Measurements from ENCODE around the gene ATG10. TPM values are rescaled to one million over a fixed set of nuclear protein-coding genes. Genes with fewer than 3 reads are reported as not detected.
A peak's percentile ranks its signal among the peaks of the same experiment; 100 is the strongest.
"Not testable (repeated sequence)": the region's sequence is repeated elsewhere in the genome, so short reads cannot be mapped to it uniquely, and the experiment has no call there.

Gene ATG10
- total RNA-seq, 1 experiment from 2014 or later: 15.1 TPM

DNA sequence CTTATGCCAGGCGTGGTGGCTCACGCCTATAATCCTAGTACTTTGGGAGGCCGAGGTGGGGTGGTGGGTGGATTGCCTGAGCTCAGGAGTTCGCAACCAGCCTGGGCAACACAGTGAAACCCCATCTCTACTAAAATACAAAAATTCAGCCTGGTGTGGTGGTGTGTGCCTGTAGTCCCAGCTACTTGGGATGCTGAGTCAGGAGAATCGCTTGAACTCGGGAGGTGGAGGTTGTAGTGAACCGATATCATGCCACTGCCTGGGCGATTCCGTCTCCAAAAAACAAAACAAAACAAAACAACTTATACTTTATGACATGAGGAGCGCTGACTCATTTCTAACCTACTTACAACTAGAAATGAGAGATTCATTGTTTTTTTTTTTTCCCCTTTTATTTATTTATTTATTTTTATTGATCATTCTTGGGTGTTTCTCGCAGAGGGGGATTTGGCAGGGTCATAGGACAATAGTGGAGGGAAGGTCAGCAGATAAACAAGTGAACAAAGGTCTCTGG is 10.4 kb downstream of the ATG10 start:
- not testable (repeated sequence) for DNase-seq (ENCODE audit: low spot score)

GRCh38 chr5:81983148-81983547 is 11.3 kb downstream of the ATG10 start:
- DNase-seq (ENCODE audit: low spot score): not testable (repeated sequence)

GRCh38 chr5:81983563-81983962 is 11.7 kb downstream of the ATG10 start:
- not testable (repeated sequence) for DNase-seq (ENCODE audit: low spot score)

DNA sequence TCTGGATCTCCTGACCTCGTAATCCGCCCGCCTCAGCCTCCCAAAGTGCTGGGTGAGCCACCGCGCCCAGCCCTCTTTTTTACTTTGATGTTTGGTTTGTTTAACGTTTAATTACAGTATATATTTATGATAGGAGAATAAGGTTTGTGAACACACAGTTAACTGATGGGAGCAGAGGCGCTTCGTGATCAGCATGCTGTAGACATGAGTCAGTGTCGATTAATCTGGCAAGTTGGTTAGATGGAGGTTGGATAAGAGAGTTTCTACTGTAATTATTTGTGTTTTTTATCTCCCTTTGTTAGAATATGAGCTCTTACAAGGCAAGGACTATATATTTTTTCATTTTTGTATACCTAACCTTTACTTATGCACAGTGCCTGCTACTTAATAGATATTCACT is 14.3 kb downstream of the ATG10 start:
- peak; percentile 12 for DNase-seq (ENCODE audit: low spot score)

GRCh38 chr5:81989204-81989603 is 17.4 kb downstream of the ATG10 start:
- no peak for DNase-seq (ENCODE audit: low spot score)

DNA sequence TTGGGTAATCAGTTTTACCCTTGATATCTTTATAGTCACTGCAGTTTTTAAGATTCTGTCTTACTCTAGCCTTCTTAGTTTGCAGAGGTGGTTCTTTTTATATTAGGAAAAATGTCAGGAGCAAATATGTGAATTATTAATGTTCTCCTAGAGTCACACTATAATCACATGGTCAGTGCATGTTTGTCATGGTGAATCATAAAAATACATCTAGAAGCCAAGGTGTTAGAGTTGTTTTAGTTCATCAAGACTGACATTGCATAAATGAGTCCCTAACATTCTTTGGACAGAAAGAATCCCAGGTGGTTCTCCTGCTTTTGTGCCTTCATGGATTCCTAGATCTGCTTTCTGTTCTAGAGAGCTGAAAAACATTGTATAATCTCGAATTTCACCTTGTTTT is 22.9 kb downstream of the ATG10 start:
- DNase-seq (ENCODE audit: low spot score): no peak

GRCh38 chr5:81995407-81995806 is 23.6 kb downstream of the ATG10 start:
- DNase-seq (ENCODE audit: low spot score): no peak

GRCh38 chr5:82004511-82004910 is 32.7 kb downstream of the ATG10 start:
- DNase-seq (ENCODE audit: low spot score): no peak

DNA sequence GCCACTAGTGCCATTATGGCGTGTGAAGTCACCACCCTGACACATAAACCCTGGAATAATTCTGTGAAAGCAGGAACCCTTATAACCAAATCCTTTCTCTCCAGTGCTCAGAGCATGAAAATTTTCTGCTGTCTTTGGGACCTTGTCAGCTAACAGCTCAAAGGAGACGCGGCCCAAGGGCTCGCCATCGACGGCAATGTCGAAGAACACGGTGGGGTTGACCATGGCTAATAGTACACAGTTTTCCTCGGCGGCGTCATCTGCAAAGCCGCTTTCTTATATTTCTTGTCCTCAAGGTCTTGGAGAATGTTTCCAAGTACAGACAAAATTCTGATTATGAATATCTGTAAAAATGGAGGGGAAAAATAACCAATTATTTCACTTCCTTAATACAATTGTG is 38.0 kb downstream of the ATG10 start:
- not testable (repeated sequence) for DNase-seq (ENCODE audit: low spot score)

- DNase-seq (ENCODE audit: low spot score): no peak
These were observed 38.9 kb downstream of the ATG10 start for GRCh38 chr5:82010696-82011095.

DNA sequence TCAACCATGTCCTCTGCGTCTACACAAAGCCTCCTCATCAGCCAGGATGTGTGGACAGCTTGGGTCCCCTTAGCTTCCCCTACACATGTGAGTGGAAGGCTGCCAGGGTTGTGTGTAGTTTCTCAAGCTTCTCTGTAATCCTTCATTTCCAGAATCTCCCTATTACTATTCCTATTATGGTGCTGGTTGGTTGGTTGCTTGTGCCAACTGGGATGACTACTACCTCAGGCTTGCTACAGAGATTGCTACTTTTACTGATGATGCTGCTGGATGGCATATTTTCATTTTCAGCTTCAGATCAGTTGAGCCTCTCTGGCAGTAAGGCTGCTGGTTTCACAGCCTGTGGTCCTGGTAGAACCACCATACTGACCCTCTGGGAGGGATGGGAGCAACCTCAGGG is 39.9 kb downstream of the ATG10 start:
- DNase-seq (ENCODE audit: low spot score): no peak

DNA sequence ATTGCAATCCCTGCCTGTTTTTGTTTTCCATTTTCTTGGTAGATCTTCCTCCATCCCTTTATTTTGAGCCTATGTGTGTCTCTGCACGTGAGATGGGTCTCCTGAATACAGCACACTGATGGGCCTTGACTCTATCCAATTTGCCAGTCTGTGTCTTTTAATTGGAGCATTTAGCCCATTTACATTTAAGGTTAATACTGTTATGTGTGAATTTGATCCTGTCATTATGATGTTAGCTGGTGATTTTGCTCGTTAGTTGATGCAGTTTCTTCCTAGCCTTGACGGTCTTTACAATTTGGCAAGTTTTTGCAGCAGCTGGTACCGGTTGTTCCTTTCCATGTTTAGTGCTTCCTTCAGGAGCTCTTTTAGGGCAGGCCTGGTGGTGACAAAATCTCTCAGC is 42.8 kb downstream of the ATG10 start:
- not testable (repeated sequence) for DNase-seq (ENCODE audit: low spot score)

- peak; percentile 84 for DNase-seq (ENCODE audit: low spot score)
These were observed 46.6 kb downstream of the ATG10 start for GRCh38 chr5:82018462-82018861.

GRCh38 chr5:82019342-82020138 is 47.7 kb downstream of the ATG10 start:
- no peak for DNase-seq (ENCODE audit: low spot score)

DNA sequence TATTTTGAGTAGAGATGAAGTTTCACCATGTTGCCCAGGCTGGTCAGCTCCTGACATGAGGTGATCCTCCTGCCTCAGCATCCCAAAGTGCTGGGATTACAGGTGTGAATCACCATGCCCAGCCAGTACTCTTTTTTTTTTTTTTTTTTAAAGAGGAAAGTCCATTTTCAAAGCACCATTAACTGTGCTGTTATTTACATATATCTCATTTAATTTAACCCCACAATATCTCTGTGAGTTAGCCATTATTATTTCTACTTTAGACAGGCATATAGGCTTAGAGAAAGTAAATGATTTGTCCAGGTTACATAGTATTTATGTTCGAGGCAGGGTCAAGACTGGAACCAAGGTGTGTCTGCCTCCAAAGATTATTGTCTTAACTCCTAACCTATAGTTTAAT is 50.7 kb downstream of the ATG10 start:
- no peak for DNase-seq (ENCODE audit: low spot score)

DNA sequence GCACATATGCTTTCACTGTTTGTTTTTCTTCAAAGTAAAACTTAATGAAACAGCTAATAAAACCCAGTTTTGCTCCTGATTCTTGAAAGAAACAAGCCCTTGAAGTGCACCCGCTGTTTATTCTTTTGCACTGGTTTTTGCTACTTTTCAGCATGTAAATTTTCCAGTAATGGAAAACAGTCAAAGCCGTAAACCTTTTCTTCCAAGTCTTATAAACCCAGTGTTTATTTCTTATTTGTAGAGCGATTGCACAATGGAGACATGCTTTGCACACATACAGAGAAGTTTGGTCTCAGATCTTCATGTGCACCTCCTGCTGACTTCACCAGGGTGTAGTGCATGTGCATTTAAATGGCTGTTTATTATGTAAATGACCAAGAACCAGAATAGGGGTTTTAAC is 51.8 kb downstream of the ATG10 start:
- peak; percentile 47 for DNase-seq (ENCODE audit: low spot score)

DNA sequence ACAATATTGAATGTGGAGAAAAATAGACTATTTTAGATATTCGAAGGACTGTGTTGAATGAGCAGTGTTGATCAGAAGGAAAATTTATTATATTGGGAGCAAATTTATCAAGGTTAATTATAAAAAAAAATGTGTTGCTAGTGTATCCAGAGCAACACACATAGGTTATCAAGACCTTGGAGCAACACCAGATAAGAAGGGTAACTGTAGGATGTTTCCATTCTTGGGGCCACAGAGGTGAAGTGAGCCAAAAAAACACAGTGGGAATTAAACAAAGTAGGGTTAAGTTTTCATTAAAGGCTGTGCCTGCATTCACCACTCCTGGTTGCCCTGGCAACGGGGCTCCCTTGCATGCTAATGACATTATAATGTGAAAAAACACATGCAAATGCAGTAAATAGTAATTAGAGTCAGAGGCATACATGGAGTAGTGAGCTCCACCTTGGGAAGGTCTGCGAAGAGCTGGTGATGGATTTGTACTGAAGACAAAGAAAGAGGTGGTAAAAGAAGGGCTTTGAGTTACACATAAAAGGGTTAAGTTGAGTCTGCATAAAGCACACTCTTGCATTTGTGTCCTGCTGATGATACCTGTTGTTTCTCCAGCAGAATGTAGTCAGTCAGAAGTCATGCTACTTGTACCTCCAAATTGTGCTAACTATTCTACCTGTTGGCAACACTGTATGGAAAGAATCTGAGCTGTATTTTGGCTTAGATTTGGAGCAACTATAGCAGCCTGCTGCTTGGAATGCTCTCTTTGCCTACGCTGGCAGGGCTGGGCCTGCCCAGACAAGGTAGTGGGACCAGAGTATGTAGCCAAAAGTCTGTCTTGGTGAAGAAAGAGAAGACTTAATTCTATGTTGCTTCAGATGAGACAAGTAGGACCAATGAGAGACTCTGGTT is 59.6 kb downstream of the ATG10 start:
- DNase-seq (ENCODE audit: low spot score): no peak

- not testable (repeated sequence) for DNase-seq (ENCODE audit: low spot score)
These were observed 71.1 kb downstream of the ATG10 start for GRCh38 chr5:82042894-82043293.

DNA sequence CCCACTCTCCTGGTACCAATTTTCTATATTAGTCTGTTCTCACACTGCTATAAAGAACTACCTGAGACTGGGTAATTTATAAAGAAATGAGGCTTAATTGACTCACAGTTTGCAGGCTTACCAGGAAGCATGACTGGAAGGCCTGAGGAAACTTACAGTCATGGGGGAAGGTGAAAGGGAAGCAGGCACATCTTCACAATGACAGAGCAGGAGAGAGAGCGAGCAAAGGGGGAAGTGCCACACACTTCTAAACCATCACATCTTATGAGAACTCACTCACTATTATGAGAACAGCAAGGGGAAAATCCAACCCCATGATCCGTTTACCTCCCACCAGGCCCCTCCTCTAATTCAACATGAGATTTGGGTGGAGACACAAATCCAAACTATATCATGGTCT is 72.2 kb downstream of the ATG10 start:
- DNase-seq (ENCODE audit: low spot score): no peak

DNA sequence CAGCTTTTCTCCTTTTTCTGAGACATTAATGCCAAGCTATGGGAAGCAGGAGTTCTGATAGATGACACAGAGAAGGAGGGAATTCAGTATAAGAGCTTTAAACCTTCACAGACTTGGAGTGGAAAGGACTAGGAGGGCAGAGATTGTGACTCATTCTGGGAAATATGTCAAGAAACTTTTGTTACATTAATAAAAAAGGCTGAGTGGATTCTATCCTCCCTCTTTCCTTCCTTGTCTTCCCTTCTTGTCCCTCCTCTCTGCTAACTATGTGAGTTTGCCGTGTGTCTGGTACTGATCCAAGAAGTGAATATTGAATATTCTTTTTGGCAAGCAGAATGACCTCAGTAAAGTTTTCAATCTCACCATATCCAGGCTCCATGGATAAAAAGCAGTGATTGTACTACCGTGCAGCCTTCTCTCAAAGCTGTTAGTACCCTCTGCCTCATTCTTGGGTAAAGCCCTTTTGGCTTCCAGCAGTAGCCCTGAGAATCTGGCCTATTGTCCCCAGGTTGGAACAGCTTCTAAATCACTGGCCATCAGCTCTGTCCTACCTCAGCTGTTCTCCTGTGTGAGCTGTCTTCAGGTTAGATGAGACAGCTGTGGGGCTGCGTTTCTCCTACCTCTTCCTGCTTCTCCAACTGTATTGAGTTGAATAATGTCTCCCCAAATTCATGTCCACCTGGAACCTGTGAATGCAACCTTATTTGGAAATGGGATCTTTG is 73.9 kb downstream of the ATG10 start:
- DNase-seq (ENCODE audit: low spot score): no peak

GRCh38 chr5:82046276-82046647 is 74.4 kb downstream of the ATG10 start:
- no peak for DNase-seq (ENCODE audit: low spot score)

DNA sequence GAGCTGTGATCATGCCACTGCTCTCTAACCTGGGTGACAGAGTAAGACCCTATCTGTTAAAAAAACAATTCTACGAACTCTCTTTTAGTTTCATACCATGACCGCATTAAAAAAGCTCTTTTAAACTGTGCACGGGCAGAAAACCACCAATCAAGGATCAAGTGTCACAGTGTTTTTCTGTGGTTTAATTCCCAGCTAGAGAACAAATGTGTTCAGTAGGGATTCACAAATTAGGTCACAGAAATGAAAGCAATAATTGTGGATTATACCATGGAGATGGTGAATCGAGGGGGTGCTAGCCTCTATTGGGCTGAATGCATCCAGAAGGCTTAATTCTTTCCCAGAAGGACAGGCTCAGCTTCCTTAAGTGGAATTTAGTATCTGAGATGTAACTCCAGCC is 79.1 kb downstream of the ATG10 start:
- DNase-seq (ENCODE audit: low spot score): no peak
